Neuronal stem cell (in vitro differentiated cells): ENCODE measurements around the gene WNT3A.
A peak's percentile ranks its signal among the peaks of the same experiment; 100 is the strongest.

Source experiments
- DNase-seq: peaks from one replicate; pipeline ENCODE4 v3.0.0-alpha.2; 2013; ENCODE audit warnings: low spot score
- H2AFZ ChIP-seq: one replicate; pipeline ENCODE4 v1.6.1; 2013; ENCODE audit warnings: mild to moderate bottlenecking, low read length, inconsistent platforms
- H2AK5ac ChIP-seq: 2 replicates; pipeline ENCODE4 v1.6.1; 2013; ENCODE audit warnings: low read depth, mild to moderate bottlenecking, inconsistent platforms, low read length, moderate library complexity, mixed read lengths
- H2BK120ac ChIP-seq: 2 replicates; pipeline ENCODE4 v1.6.1; 2013; ENCODE audit warnings: low read depth, mild to moderate bottlenecking, inconsistent platforms, low read length, moderate library complexity, mixed read lengths
- H2BK12ac ChIP-seq: one replicate; pipeline ENCODE4 v1.6.1; 2013; ENCODE audit warnings: low read length, inconsistent platforms
- H2BK15ac ChIP-seq: 2 replicates; pipeline ENCODE4 v1.6.1; 2013; ENCODE audit warnings: mild to moderate bottlenecking, low read length, inconsistent platforms, mixed read lengths
- H2BK5ac ChIP-seq: one replicate; pipeline ENCODE4 v1.6.1; 2013; ENCODE audit warnings: inconsistent platforms, mild to moderate bottlenecking, low read length, moderate library complexity
- H3K14ac ChIP-seq: one replicate; pipeline ENCODE4 v1.6.1; 2013; ENCODE audit warnings: low read length, inconsistent platforms
- H3K18ac ChIP-seq: 2 replicates; pipeline ENCODE4 v1.6.1; 2013; ENCODE audit warnings: low read length, inconsistent platforms
- H3K23ac ChIP-seq: 2 replicates; pipeline ENCODE4 v1.6.1; 2013; ENCODE audit warnings: low read depth, mild to moderate bottlenecking, mixed read lengths, low read length, inconsistent platforms; ENCODE audit not compliant: poor library complexity
- H3K27ac ChIP-seq: replicated peaks from 3 replicates; pipeline ENCODE4 v1.5.1; 2013; ENCODE audit warnings: low read length, inconsistent platforms
- H3K27me3 ChIP-seq, 3 experiments: 2 replicates each; pipeline ENCODE4 v1.6.1; 2013; ENCODE audit warnings: low read length in 3 of 3, mild to moderate bottlenecking in 2 of 3, inconsistent platforms in 1 of 3, low read depth in 1 of 3, mixed read lengths in 1 of 3, moderate library complexity in 1 of 3; ENCODE audit not compliant: control insufficient read depth in 3 of 3, insufficient read depth in 3 of 3
- H3K36me3 ChIP-seq, 2 donors: replicated peaks in 1 of 2; 2 replicates each; pipeline ENCODE4 v1.6.1; 2013; ENCODE audit warnings: low read length in 2 of 2; ENCODE audit not compliant: control insufficient read depth in 2 of 2, insufficient read depth in 2 of 2
- H3K4ac ChIP-seq: 2 replicates; pipeline ENCODE4 v1.6.1; 2013; ENCODE audit warnings: inconsistent platforms, mild to moderate bottlenecking, low read length, moderate library complexity
- H3K4me1 ChIP-seq, 2 donors: 1 replicate in 1 of 2; 2 replicates in 1 of 2; pipeline ENCODE4 v1.6.1; 2013; ENCODE audit warnings: low read length in 2 of 2, low read depth in 1 of 2; ENCODE audit not compliant: control insufficient read depth in 2 of 2, insufficient read depth in 1 of 2
- H3K4me2 ChIP-seq: one replicate; pipeline ENCODE4 v1.6.1; 2013; ENCODE audit warnings: mild to moderate bottlenecking, low read length, inconsistent platforms; ENCODE audit not compliant: insufficient read depth, poor library complexity, severe bottlenecking
- H3K4me3 ChIP-seq, 2 donors: 2 replicates each; pipeline ENCODE4 v1.5.1; 2013; ENCODE audit warnings: low read length in 2 of 2, mild to moderate bottlenecking in 2 of 2, inconsistent platforms in 1 of 2, moderate library complexity in 1 of 2
- H3K79me1 ChIP-seq: one replicate; pipeline ENCODE4 v1.6.1; 2013; ENCODE audit warnings: low read depth, mild to moderate bottlenecking, inconsistent platforms, low read length, moderate library complexity
- H3K9ac ChIP-seq: one replicate; pipeline ENCODE4 v1.6.1; 2013; ENCODE audit warnings: mild to moderate bottlenecking, low read depth, low read length, inconsistent platforms; ENCODE audit not compliant: poor library complexity
- H3K9me3 ChIP-seq, 2 donors: replicated peaks in 1 of 2; 2 replicates each; pipeline versions ENCODE3 to v1.6.1; 2013; ENCODE audit warnings: low read length in 2 of 2, mild to moderate bottlenecking in 2 of 2, inconsistent platforms in 1 of 2, low read depth in 1 of 2, mixed read lengths in 1 of 2, moderate library complexity in 1 of 2; ENCODE audit not compliant: control insufficient read depth in 2 of 2, insufficient read depth in 1 of 2
- H4K8ac ChIP-seq: one replicate; pipeline ENCODE4 v1.6.1; 2013; ENCODE audit warnings: low read depth, mild to moderate bottlenecking, inconsistent platforms, low read length, moderate library complexity
- H4K91ac ChIP-seq: one replicate; pipeline ENCODE4 v1.6.1; 2013; ENCODE audit warnings: low read length, low read depth, mild to moderate bottlenecking, inconsistent platforms; ENCODE audit not compliant: poor library complexity
- WGBS, 2 donors: extraction: QIAGEN DNeasy Blood & Tissue Kit; methylation state at CpG; one replicate each; pipeline ENCODE4 v1.1.7; 2013; ENCODE audit warnings: missing lambda C conversion rate in 2 of 2, mixed read lengths in 1 of 2; ENCODE audit not compliant: insufficient read length in 2 of 2, insufficient replicate concordance in 1 of 2; ENCODE audit errors: extremely low coverage in 2 of 2; 5-methylcytosine and 5-hydroxymethylcytosine counted together

The WNT3A gene

DNA sequence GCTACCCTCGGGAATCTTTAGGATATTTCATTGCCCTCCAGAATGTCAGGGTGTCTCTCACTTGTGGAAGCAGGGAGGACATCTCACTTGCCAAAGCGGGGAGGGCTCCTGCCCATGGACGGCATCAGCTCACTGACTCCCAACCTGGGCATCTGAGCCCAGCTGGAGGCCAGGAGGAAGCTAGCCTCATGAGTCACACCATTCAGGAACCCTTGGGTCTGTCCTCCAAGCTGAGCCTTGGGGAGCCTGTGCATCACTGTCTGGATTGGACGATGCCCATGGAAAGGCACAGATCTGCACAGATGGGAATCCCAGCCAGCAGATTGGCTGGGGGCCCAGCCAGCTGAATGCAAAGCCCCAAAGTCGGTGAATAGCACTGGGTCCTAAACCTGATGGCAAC is 25.2 kb downstream of the WNT3A start:
- H3K4me2 ChIP-seq, result no peak overlapping the region
- no peak overlapping the region for H4K8ac ChIP-seq

DNA sequence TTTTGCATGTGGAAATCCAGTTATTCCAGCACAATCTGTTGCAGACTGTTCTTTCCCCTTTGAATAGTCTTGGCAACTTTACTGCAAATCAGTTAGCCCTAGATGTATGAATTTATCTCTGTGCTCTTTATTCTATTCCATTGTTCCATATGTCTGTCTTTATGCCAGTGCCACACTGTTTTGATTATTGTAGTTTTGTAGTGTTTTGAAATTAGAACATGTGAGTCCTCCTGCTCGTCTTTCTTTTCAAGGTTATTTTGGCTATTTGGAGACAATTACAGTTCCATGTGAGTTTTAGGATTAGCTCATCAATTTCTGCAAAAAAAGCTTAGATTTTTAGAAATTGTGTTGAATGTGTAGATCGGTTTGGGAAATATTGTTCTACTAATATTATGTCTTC is 26.6 kb downstream of the WNT3A start:
- no peak overlapping the region for H2BK120ac ChIP-seq
- H3K36me3 ChIP-seq, result no peaks in the 10 kb centered on the region
- H3K4me3 ChIP-seq, result no peak overlapping the region
- H3K4me1 ChIP-seq, result peaks cover 17 to 30% of the 10 kb centered on the region in 2 donors
- H3K4ac ChIP-seq, result no peak overlapping the region
- H3K27me3 ChIP-seq, result peaks cover 0 to 19% (median 11%) of the 10 kb centered on the region in 3 experiments
- H3K23ac ChIP-seq, result no peak overlapping the region
- no CpG with 5 or more reads among the region's 2 CpGs for WGBS, 2 donors
- no peak overlapping the region for H3K27ac ChIP-seq
- H3K18ac ChIP-seq, result no peak overlapping the region
- H2AK5ac ChIP-seq, result no peak overlapping the region
- DNase-seq, result no peak
- no peak overlapping the region for H2BK5ac ChIP-seq
- no peak overlapping the region for H3K4me2 ChIP-seq
- peaks cover 1% of the 10 kb centered on the region for H3K79me1 ChIP-seq
- H3K9ac ChIP-seq, result no peak overlapping the region
- H4K91ac ChIP-seq, result no peak overlapping the region
- no peak overlapping the region for H4K8ac ChIP-seq
- no peak overlapping the region for H2BK15ac ChIP-seq
- H3K9me3 ChIP-seq, result peaks cover 0 to 3% of the 10 kb centered on the region in 2 donors
- no peak overlapping the region for H2AFZ ChIP-seq
- H3K14ac ChIP-seq, result no peak overlapping the region
- H2BK12ac ChIP-seq, result no peak overlapping the region

More for the DNA sequence above, 25.2 kb downstream of the WNT3A start:
- Histone ChIP-seq H3K14ac (no peak overlapping the region), H2AFZ (no peak overlapping the region), H3K36me3 (no peaks in the 10 kb centered on the region), H3K18ac (peak overlapping the region; percentile 32), H3K4me1 (peaks cover 10 to 21% of the 10 kb centered on the region in 2 donors), H3K23ac (no peak overlapping the region), H2BK120ac (no peak overlapping the region), H3K27ac (no peak overlapping the region), H3K27me3 (peaks cover 0 to 11% (median 9%) of the 10 kb centered on the region in 3 experiments), H3K79me1 (peaks cover 1% of the 10 kb centered on the region), H2BK15ac (no peak overlapping the region), H3K9ac (no peak overlapping the region), H4K91ac (no peak overlapping the region), H3K4ac (no peak overlapping the region), H3K4me3 (no peak overlapping the region), H2AK5ac (no peak overlapping the region), H3K9me3 (peaks cover 0 to 3% of the 10 kb centered on the region in 2 donors), H2BK12ac (no peak overlapping the region), H2BK5ac (no peak overlapping the region)
- no peak for DNase-seq
- no CpG with 5 or more reads among the region's 5 CpGs for WGBS, 2 donors

DNA sequence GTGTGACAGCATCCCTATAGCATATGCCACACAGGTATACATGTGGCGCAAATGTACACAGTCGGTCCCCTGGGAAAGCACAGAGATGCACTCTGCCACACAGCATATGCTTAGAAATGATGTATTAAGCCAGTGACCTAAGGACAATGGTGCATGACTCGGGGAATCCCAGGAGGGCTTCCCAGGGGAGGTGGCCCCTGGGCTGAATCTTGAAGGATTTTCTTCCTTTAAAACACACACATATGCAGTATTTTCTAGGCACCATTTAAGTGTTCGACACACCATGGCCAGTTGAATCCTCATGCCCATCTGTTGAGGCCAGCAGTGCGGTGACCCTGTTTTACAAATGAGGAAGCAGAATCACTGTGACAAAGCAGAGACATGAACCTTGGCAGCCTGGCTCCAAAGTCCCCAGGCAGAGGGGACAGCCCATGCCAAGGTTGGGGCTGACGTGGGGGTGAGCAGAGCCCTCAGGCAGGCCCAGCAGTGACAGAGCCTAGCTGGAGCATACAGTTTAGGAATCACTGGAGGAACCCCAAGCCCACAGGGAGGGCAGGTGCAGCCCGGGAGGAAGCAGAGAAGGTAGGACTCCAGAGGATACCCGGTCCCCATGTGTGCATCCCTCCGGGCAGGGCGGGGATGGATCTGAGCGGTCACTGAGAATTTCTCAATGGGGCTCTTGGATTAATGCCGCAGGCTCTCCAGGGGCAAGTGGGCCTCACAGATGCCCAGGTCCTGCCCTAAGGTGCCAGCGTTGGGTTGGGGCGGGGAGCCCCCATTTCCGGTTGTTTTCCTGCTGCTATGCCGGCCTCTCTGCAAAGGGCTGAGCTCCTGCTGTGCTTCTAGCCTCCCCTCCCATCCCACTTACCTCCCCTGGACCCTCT is 28.4 kb downstream of the WNT3A start:
- no peak overlapping the region for H2BK15ac ChIP-seq

DNA sequence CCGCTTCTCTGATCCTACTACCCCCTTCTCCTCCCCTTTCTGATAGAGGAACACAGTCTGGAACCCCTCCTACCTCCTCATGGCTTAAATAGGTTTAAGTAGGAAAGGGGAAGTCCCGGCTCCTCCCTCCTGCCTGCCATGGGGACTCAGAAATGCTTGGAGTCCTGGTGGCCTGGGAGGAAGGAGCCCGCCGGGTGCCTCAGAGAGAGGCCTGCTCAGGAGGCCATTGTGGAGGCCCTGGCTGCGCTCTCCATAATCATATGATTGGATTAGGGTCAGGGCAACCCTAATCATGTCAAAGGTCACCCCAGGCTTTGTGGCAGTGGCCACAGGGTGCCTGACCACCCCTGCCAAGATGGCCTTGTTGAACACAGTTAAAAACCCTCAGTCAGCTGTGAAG is 29.0 kb downstream of the WNT3A start:
- peaks cover 1% of the 10 kb centered on the region for H3K79me1 ChIP-seq
- no peaks in the 10 kb centered on the region for H3K36me3 ChIP-seq
- H3K4me3 ChIP-seq, result no peak overlapping the region
- WGBS, 2 donors, result no CpG with 5 or more reads among the region's 5 CpGs
- H3K27ac ChIP-seq, result no peak overlapping the region
- H4K8ac ChIP-seq, result no peak overlapping the region
- H2AK5ac ChIP-seq, result no peak overlapping the region
- H3K23ac ChIP-seq, result no peak overlapping the region
- H3K18ac ChIP-seq, result peak overlapping the region; percentile 31
- H3K14ac ChIP-seq, result no peak overlapping the region
- no peak overlapping the region for H2BK12ac ChIP-seq
- no peak overlapping the region for H2AFZ ChIP-seq
- H2BK15ac ChIP-seq, result no peak overlapping the region
- H2BK120ac ChIP-seq, result no peak overlapping the region
- peaks cover 0 to 3% of the 10 kb centered on the region in 2 donors for H3K9me3 ChIP-seq
- DNase-seq, result no peak
- no peak overlapping the region for H2BK5ac ChIP-seq
- H3K27me3 ChIP-seq, result peaks cover 0 to 35% (median 22%) of the 10 kb centered on the region in 3 experiments
- H3K4me2 ChIP-seq, result no peak overlapping the region
- H4K91ac ChIP-seq, result no peak overlapping the region
- peaks cover 19 to 33% of the 10 kb centered on the region in 2 donors for H3K4me1 ChIP-seq
- no peak overlapping the region for H3K4ac ChIP-seq
- no peak overlapping the region for H3K9ac ChIP-seq

More for the DNA sequence above, 28.4 kb downstream of the WNT3A start:
- H3K27me3 ChIP-seq, result peaks cover 0 to 35% (median 20%) of the 10 kb centered on the region in 3 experiments
- no peak overlapping the region for H2BK12ac ChIP-seq
- H3K23ac ChIP-seq, result no peak overlapping the region
- peaks cover 0 to 3% of the 10 kb centered on the region in 2 donors for H3K9me3 ChIP-seq
- peak overlapping the region; percentile 0 for H3K18ac ChIP-seq
- no peak overlapping the region for H2AFZ ChIP-seq
- WGBS, 2 donors, result no CpG with 5 or more reads among the region's 16 CpGs
- H3K4me1 ChIP-seq, result peaks cover 19 to 33% of the 10 kb centered on the region in 2 donors
- H3K79me1 ChIP-seq, result peaks cover 1% of the 10 kb centered on the region
- H2BK120ac ChIP-seq, result no peak overlapping the region
- H3K4me2 ChIP-seq, result no peak overlapping the region
- H3K9ac ChIP-seq, result peak overlapping the region; percentile 5
- no peaks in the 10 kb centered on the region for H3K36me3 ChIP-seq
- no peak overlapping the region for H2AK5ac ChIP-seq
- no peak overlapping the region for H3K4ac ChIP-seq
- no peak overlapping the region for H3K4me3 ChIP-seq
- no peak for DNase-seq
- H3K27ac ChIP-seq, result no peak overlapping the region
- no peak overlapping the region for H3K14ac ChIP-seq
- no peak overlapping the region for H2BK5ac ChIP-seq
- no peak overlapping the region for H4K91ac ChIP-seq
- H4K8ac ChIP-seq, result no peak overlapping the region
